WTC11 (cell line): ENCODE data around the gene UBXN6.

ENCODE experiments used
- ESRRA ChIP-seq: sonication (generic); formaldehyde crosslinking; IDR thresholded peaks from 2 replicates; pipeline ENCODE4 v1.8.1; 2022; ENCODE audit warnings: mild to moderate bottlenecking, missing genetic modification reagents, borderline replicate concordance
- FOXP1 ChIP-seq: sonication (generic); formaldehyde crosslinking; IDR thresholded peaks from 2 replicates; pipeline ENCODE4 v1.8.0; 2022; ENCODE audit warnings: missing genetic modification reagents, mild to moderate bottlenecking, moderate library complexity, borderline replicate concordance
- GABPB1 ChIP-seq: sonication (generic); formaldehyde crosslinking; IDR thresholded peaks from 2 replicates; pipeline ENCODE4 v1.8.1; 2023; ENCODE audit warnings: mild to moderate bottlenecking, missing genetic modification reagents
- NFE2L1 ChIP-seq: sonication (generic); formaldehyde crosslinking; IDR thresholded peaks from 2 replicates; pipeline ENCODE4 v1.8.1; 2023; ENCODE audit warnings: missing genetic modification reagents
- TF ChIP-seq, protein P1 (sequence below): fragments of 200-600 bp; IDR thresholded peaks from 2 replicates; pipeline ENCODE4 v1.8.0; 2022; ENCODE audit warnings: antibody characterized with exemption
- TF ChIP-seq, protein P2 (sequence below): sonication (generic); formaldehyde crosslinking; IDR thresholded peaks from 2 replicates; pipeline ENCODE4 v1.8.1; 2023; ENCODE audit warnings: mild to moderate bottlenecking, moderate library complexity, missing genetic modification reagents

DNA sequence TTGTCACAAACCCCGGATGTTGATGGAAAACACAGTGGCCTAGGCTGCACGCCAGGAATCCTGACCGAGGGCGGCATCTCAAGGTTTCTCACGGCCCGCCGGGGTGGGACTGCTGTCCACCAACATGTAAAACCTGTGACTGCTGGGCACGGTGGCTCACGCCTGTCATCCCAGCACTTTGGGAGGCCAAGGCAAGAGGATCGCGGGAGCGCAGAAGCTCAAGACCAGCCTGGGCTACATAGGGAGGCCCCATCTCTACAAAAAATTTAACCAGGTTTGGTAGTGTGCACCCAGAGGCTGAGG, 49.5 kb upstream of the UBXN6 start:
- TF ChIP-seq, protein P1, sequence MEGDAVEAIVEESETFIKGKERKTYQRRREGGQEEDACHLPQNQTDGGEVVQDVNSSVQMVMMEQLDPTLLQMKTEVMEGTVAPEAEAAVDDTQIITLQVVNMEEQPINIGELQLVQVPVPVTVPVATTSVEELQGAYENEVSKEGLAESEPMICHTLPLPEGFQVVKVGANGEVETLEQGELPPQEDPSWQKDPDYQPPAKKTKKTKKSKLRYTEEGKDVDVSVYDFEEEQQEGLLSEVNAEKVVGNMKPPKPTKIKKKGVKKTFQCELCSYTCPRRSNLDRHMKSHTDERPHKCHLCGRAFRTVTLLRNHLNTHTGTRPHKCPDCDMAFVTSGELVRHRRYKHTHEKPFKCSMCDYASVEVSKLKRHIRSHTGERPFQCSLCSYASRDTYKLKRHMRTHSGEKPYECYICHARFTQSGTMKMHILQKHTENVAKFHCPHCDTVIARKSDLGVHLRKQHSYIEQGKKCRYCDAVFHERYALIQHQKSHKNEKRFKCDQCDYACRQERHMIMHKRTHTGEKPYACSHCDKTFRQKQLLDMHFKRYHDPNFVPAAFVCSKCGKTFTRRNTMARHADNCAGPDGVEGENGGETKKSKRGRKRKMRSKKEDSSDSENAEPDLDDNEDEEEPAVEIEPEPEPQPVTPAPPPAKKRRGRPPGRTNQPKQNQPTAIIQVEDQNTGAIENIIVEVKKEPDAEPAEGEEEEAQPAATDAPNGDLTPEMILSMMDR, result no peak
- TF ChIP-seq FOXP1 (CRISPR knock-in tag), result no peak
- TF ChIP-seq ESRRA (CRISPR knock-in tag), result no peak
- TF ChIP-seq, protein P2, sequence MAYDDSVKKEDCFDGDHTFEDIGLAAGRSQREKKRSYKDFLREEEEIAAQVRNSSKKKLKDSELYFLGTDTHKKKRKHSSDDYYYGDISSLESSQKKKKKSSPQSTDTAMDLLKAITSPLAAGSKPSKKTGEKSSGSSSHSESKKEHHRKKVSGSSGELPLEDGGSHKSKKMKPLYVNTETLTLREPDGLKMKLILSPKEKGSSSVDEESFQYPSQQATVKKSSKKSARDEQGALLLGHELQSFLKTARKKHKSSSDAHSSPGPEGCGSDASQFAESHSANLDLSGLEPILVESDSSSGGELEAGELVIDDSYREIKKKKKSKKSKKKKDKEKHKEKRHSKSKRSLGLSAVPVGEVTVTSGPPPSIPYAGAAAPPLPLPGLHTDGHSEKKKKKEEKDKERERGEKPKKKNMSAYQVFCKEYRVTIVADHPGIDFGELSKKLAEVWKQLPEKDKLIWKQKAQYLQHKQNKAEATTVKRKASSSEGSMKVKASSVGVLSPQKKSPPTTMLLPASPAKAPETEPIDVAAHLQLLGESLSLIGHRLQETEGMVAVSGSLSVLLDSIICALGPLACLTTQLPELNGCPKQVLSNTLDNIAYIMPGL (CRISPR knock-in tag), result no peak
- TF ChIP-seq GABPB1, result no peak
- no peak for TF ChIP-seq NFE2L1 (CRISPR knock-in tag)
